Cerebellar cortex (tissue), 1 donor: ENCODE data around the gene CFL1.
A peak's percentile ranks its signal among the peaks of the same experiment; 100 is the strongest.
"Not testable (repeated sequence)": the region's sequence is repeated elsewhere in the genome, so short reads cannot be mapped to it uniquely, and the experiment has no call there.

Experiments
- DNase-seq: peaks from one replicate; pipeline ENCODE4 v3.0.0-alpha.2; 2015; ENCODE audit warnings: low spot score

Gene CFL1

DNA sequence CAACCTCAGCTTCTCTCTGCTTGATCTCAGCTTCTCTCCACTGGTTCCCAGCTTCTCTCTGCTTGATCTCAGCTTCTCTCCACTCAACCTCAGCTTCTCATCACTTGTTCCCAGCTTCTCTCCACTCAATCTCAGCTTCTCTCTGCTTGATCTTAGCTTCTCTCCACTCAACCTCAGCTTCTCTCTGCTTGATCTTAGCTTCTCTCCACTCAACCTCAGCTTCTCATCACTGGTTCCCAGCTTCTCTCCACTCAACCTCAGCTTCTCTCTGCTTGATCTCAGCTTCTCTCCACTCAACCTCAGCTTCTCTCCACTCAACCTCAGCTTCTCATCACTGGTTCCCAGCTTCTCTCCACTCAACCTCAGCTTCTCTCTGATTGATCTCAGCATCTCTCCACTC lies 25.7 kb downstream of the CFL1 start:
- DNase-seq: not testable (repeated sequence)

- no peak for DNase-seq
Observed at GRCh38 chr11:65829459-65829858, 28.5 kb downstream of the CFL1 start.

- DNase-seq: no peak
Observed at GRCh38 chr11:65826984-65827735, 30.8 kb downstream of the CFL1 start.

GRCh38 chr11:65822776-65823528 lies 35.0 kb downstream of the CFL1 start:
- no peak for DNase-seq

DNA sequence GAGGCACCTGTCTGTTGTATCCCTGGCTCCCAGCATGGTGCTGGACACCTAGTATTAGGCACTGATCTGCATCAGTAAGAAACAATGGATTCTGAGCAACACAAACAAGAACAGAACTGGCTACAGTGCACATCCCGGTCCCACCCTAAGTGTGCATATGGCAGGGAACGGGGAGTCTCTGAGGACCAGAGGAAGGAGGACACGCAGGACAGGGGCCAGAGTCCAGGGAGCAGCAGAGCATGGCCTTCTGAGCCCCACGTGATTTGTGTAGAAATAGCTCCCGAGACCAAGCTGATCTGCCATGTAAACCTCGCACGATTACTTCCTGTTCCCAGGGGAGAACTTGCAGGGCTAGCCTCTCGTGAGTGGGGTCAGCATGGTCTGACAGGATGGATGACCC lies 36.9 kb downstream of the CFL1 start:
- DNase-seq: no peak

DNA sequence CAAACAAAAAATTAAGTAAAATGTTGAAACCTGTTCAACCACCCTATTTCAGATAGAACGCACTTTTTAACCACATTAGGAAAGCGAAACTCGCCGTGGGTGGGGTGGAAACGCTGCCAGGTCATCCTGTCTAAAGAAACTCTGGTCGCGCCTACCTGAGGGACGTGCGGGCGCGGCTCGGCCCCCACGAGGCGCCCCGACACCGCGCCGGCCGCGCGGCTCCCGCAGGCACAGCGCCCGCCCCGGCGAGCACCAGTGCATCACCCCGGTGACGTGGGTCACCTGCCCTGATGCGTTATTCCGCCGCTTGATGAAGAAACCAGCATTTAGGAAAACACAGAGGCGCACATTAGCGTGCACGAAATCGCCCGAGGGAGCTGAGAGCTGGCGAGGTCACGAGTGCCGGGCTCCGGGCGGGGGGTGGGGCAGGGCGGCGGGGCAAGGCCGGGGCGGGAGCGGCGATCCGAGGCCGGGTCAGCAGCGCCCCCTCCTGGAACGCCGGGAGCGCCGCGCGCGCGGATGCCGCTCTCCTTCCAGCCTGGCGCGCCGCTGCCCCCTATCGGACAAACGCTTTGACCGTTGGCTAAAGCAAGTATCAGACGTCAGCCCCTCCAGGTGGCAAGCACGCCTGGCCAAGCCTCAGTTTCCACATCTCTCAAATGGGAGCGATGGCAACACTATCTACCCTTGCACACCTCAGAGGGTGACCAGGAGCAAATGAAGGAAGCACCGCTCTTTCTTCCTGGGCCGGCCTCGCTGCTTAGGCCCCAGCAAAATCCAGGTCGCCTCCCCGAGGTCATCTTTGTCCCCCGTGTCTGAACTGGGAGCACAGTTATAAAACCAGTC lies 39.9 kb downstream of the CFL1 start:
- DNase-seq: peak; percentile 86

DNA sequence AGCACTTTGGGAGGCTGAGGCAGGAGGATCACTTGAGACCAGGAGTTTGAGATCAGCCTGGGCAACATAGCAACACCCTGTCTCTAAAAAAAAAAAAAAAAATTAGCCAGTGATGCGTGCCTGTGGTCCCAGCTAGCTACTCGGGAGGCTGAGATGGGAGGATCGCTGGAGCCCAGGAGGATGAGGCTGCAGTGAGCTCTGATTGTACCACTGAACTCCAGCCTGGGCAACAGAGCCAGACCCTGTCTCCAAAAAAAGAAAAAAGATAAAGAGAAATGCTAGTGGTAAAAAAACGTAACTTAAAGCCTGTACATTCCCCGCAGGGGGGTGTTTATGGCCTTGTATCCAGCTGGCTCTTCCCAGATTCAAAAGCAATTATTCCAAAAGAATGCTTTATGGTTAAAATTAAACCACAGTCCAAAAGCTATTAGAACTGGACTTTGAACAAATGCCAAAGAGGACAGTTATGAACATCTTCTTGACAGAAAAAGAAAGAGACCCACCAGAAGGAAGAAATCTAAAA lies 40.6 kb downstream of the CFL1 start:
- peak; percentile 22 for DNase-seq

- no peak for DNase-seq
Observed at GRCh38 chr11:65816696-65817095, 41.3 kb downstream of the CFL1 start.

DNA sequence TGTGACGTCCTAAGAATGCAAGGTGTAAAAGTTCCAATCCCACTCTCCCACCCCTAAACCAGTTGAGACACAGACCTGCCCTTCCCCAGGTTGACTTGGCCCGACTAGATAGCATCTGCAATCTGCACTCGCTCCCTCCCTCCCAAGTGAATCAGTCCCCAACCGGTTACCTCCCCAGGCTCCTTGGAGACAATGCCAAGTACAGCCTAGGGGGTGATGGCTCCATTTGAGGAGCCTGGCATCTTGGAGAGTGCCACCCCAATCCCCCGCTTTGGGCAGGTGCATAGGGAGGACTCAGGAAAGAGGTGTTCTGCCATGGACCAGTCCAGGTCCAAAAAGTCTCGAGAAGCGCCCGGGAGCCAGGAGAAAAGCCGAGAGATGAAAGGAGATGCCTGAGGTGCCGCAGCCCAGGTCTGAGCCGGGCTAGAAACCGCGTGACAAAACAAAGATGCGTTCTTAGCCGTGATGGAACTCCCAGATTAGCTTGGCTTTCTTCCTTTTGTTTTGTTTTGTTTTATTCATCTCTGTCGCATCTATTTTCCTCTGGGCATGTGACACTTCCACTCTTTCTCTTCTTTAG lies 42.9 kb downstream of the CFL1 start:
- no peak for DNase-seq

GRCh38 chr11:65814131-65814985 lies 43.6 kb downstream of the CFL1 start:
- DNase-seq: no peak

- no peak for DNase-seq
Observed at GRCh38 chr11:65811764-65812475, 46.1 kb downstream of the CFL1 start.

DNA sequence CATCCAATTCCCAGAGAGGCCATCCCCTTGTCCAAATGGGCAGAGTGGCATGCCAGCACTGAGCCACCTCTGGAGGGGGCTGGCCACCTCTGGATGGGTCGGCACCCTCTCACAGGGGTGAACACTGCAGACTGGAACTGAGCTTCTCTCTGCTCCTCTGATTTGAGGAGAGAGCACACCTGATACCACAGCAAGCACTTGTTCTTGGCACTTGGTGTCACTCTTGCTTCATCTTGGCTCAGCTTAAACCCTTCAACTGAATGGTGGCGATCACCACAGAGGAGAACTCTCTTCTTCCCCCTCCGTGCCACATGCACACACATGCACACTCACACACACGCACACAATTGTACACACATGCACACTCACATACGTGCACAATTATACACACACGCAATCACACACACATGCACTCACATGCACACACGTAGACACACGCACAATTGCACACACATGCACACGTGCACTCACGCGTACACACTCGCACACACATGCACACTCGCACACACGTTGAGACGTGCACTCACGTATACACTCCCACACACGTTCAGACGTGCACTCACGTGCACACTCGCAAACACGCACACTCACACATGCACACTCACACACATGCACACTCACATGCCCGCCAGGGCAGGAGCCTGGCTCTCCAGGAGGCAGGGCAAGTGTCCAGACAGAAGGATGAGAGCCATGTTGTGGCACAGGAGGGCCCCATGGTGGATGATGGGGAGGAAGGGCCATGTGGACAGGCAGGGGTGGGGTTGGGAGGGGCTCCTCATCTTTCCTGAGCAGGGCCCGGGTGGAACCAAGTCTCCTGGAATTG lies 47.7 kb downstream of the CFL1 start:
- DNase-seq: peak; percentile 56

DNA sequence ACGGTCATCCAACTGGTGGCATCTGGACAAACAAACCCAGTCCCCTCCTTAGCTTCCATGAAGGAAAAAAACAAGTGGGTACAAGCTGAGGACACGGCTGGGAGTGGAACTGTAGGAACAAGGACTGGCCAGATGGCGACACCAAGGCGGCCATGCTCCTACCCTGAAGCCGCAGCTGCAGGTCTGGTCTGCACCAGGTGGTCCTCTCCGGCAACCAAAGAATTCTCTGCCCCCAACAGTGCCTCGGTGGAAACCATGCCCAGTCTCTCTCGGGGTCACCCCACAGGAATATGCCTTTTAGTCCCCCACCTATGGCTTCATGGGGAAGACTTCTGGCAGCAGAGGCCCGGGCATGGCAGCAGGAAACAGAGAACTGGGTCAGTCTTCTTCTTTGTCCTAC lies 48.5 kb downstream of the CFL1 start:
- no peak for DNase-seq

GRCh38 chr11:65808744-65809341 lies 49.1 kb downstream of the CFL1 start:
- no peak for DNase-seq

GRCh38 chr11:65806979-65807378 lies 51.0 kb downstream of the CFL1 start:
- no peak for DNase-seq
